Fibroblast of villous mesenchyme (primary cell): ENCODE measurements around the gene MAGI2. TPM values are rescaled to one million over a fixed set of nuclear protein-coding genes. Genes with fewer than 3 reads are reported as not detected.

Experiments
- DNase-seq: peaks from one replicate; pipeline ENCODE4 v3.0.0-alpha.2; 2010; ENCODE audit warnings: low read depth
- H3K4me3 ChIP-seq: 2 replicates; pipeline ENCODE4 v1.5.1; 2011; ENCODE audit warnings: low read depth, mild to moderate bottlenecking, low read length
- total RNA-seq: library from RNA; depleted of rRNA; stranded (reverse); fragments of >200 nt; gene quantifications from 2 replicates; pipeline ENCODE4 v1.2.3, GENCODE V29; 2012
- TF ChIP-seq, protein P1 (sequence below): IDR thresholded peaks from 2 replicates; pipeline ENCODE4 v1.5.1; 2012; ENCODE audit warnings: low read depth, mild to moderate bottlenecking, low read length; ENCODE audit not compliant: insufficient read depth

MAGI2 gene
- total RNA-seq, 1 donor: 24.6 TPM

DNA sequence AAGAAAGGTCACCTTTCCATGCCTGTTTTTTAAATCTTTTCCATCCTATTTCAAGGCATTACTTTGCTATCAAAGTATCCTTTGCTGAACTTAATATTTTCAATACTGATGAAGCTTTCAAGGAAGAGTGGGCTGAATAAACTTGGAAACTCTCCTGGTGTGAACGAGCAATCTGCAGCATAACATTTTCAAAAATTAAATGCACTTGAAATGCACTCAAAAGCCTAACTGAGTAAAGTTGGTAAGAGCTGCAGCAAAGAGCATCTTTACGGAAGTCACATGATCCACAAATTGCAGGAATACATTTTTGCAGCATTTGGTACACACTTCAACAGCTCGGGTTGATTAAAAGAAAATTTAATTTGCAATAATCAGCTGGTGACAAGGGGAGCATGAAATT is 1287.6 kb downstream of the MAGI2 start:
- no peak for DNase-seq

DNA sequence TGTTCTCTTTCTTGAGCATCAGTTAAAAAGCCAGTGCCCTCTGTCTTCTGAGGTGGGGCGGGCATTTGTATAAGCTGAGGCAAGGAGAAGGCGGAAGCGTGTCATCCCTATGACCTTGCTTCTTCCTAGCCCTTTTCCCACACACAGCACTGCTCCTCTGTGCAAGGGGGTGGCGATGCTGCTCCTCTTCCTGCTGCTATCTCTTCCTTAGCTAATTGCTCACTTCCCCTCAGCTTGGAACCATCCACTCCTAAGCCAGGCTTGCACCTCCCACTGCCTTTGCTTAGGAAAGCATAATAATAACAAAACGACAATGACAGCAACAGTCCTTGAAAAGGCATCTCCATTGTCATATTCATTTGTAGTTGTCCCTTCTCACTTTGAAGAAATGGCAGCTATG is 1288.0 kb downstream of the MAGI2 start:
- no peak for DNase-seq
- TF ChIP-seq, protein P1, sequence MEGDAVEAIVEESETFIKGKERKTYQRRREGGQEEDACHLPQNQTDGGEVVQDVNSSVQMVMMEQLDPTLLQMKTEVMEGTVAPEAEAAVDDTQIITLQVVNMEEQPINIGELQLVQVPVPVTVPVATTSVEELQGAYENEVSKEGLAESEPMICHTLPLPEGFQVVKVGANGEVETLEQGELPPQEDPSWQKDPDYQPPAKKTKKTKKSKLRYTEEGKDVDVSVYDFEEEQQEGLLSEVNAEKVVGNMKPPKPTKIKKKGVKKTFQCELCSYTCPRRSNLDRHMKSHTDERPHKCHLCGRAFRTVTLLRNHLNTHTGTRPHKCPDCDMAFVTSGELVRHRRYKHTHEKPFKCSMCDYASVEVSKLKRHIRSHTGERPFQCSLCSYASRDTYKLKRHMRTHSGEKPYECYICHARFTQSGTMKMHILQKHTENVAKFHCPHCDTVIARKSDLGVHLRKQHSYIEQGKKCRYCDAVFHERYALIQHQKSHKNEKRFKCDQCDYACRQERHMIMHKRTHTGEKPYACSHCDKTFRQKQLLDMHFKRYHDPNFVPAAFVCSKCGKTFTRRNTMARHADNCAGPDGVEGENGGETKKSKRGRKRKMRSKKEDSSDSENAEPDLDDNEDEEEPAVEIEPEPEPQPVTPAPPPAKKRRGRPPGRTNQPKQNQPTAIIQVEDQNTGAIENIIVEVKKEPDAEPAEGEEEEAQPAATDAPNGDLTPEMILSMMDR: no peak
- H3K4me3 ChIP-seq: no peak overlapping the region

More for the DNA sequence above, 1287.6 kb downstream of the MAGI2 start:
- H3K4me3 ChIP-seq: no peak overlapping the region
- TF ChIP-seq, protein P1: no peak

DNA sequence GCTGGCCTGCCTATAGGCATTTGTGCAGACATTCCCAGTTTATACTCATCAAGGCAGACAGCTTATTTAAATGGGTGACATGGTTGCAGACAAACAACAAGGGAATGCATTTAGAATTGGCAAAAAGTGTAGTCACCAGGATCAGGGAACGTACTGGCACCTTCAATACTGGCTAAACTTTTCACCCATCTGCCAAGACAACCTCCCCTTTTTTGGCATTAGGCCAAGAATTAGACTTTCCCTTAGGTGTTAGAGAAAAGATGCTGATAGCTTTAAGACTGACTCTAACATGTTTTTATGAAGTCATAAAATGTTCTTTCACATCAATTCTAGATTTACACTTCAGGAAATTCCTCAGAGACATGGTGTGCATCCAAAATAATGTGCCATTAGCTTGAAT is 1289.0 kb downstream of the MAGI2 start:
- TF ChIP-seq, protein P1: no peak
- H3K4me3 ChIP-seq: no peak overlapping the region
- no peak for DNase-seq

DNA sequence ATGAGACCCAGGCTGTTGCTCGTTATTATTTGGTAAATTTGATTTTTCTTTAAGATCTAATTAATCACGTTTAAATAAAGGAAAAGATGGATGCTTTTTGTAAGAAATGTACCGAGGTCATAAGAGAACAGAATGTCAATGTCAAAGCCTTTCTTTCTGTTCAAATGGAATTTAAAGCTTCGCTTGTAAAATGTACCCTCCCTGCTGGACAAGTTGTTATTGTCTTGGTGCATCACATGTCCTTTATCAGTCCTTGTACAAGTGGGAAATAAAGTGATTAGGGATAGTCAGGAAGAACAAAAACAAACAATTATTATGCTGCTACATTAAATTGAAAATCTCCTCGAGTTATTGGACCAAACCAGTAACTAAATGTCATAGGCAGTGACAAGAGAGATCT is 1291.7 kb downstream of the MAGI2 start:
- TF ChIP-seq, protein P1: no peak
- no peak overlapping the region for H3K4me3 ChIP-seq

DNA sequence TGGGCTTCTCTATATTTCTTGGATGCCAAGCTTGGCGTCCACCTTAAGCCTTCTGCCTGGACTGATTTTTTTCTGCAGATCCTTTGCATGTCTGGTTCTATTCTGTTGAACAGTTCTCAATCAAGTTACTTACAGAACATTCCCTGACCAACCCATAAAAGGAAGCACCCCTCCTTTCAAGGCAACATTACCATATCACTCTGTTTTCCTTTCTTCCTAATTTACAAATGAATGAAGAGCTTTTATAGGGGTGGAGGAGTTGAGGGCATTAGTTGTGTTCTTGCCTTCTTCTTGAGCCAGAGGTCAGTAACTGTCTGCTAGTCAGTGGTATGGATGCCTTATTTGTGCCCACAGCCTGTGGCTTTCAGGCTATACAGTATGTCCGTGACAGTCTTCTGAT is 1293.9 kb downstream of the MAGI2 start:
- TF ChIP-seq, protein P1: no peak
- H3K4me3 ChIP-seq: no peak overlapping the region
- DNase-seq: no peak

More for the DNA sequence above, 1291.7 kb downstream of the MAGI2 start:
- no peak for DNase-seq

DNA sequence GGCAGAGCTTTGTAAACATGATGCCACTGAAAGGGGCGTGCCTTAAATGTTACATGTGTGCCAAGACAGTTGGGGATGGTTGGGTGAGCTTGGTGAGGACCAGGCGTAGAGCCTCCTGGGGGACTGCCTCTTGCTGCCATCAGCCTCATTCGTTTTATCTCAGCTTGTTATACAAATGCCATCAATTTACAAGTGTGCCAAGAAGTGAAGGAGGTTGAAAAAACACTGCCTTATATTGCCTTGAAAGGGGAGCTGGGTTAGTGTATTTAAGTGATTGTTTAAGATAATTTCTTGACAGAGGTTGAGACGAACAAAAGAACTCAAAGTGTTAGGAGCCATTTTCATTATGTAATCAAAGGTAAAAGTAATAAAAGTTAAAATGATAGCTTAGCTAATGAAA is 1300.2 kb downstream of the MAGI2 start:
- DNase-seq: no peak
- H3K4me3 ChIP-seq: no peak overlapping the region
- TF ChIP-seq, protein P1: no peak

DNA sequence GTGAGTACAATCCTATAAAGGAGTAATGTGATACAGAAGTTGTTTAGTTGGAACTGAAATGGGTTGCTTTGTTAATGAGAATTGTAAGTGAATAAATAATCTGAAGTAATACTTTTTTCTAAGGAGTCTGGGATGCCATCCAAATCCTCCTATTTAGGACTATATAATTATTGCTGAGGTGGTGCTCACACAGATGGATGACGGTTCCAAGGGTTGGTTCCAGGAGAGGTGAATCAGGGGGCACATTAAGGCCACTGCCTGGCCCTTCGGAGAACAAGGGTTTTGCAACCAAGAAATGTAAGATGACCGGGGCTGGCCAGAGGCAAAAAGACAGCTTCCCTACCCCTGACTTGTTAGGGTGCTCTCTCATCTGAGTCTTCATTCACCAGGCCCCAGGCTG is 1302.2 kb downstream of the MAGI2 start:
- H3K4me3 ChIP-seq: no peak overlapping the region
- TF ChIP-seq, protein P1: no peak
- DNase-seq: peak; percentile 46
